SK-N-SH treated with all-trans-retinoic acid at 6 μM for 48 hours (cell line): ENCODE measurements around the gene TRPC5OS.

Experiments used
- ATAC-seq: fragments of 200-7000 bp; cut with Tn5 transposase; 3 replicates; pipeline ENCODE4 v1.9.1; 2020; ENCODE audit warnings: mild to moderate bottlenecking, moderate library complexity
- ARNTL ChIP-seq: fragments of 450-650 bp; formaldehyde crosslinking; IDR thresholded peaks from 2 replicates; pipeline ENCODE4 v1.5.0; 2020; ENCODE audit warnings: low read depth, mild to moderate bottlenecking, moderate library complexity, borderline replicate concordance
- BACH2 ChIP-seq: fragments of 250-450 bp; sonication (Bioruptor Pico); IDR thresholded peaks from 2 replicates; pipeline ENCODE4 v1.9.0; 2021; ENCODE audit warnings: mild to moderate bottlenecking, borderline replicate concordance
- CSDC2 ChIP-seq: fragments of 250-450 bp; sonication (Bioruptor Pico); IDR thresholded peaks from 2 replicates; pipeline ENCODE4 v1.5.0; 2020; ENCODE audit warnings: mild to moderate bottlenecking, moderate library complexity
- ESRRG ChIP-seq: fragments of 250-450 bp; sonication (Bioruptor Pico); IDR thresholded peaks from 2 replicates; pipeline ENCODE4 v1.6.1; 2021; ENCODE audit warnings: mild to moderate bottlenecking
- GLIS3 ChIP-seq: fragments of 250-450 bp; sonication (Bioruptor Pico); IDR thresholded peaks from 2 replicates; pipeline ENCODE4 v1.5.0; 2020; ENCODE audit warnings: mild to moderate bottlenecking, moderate library complexity
- OSR1 ChIP-seq: fragments of 250-450 bp; sonication (Bioruptor Pico); IDR thresholded peaks from 2 replicates; pipeline ENCODE4 v1.8.0; 2022; ENCODE audit warnings: moderate library complexity, mild to moderate bottlenecking, inconsistent platforms
- PATZ1 ChIP-seq: fragments of 250-450 bp; sonication (Bioruptor Pico); IDR thresholded peaks from 2 replicates; pipeline ENCODE4 v1.8.0; 2020; ENCODE audit warnings: mild to moderate bottlenecking, moderate library complexity, borderline replicate concordance
- PPARA ChIP-seq: fragments of 250-450 bp; sonication (Bioruptor Pico); IDR thresholded peaks from 2 replicates; pipeline ENCODE4 v1.5.0; 2020; ENCODE audit warnings: mild to moderate bottlenecking, borderline replicate concordance
- RARB ChIP-seq: fragments of 250-450 bp; sonication (Bioruptor Pico); IDR thresholded peaks from 2 replicates; pipeline ENCODE4 v1.8.0; 2021; ENCODE audit warnings: mild to moderate bottlenecking, moderate library complexity
- SNAI2 ChIP-seq: fragments of 250-450 bp; sonication (Bioruptor Pico); IDR thresholded peaks from 2 replicates; pipeline ENCODE4 v1.5.0; 2020; ENCODE audit warnings: mild to moderate bottlenecking, moderate library complexity
- TSHZ2 ChIP-seq: fragments of 250-450 bp; sonication (Bioruptor Pico); IDR thresholded peaks from 2 replicates; pipeline ENCODE4 v1.5.0; 2020; ENCODE audit warnings: mild to moderate bottlenecking, moderate library complexity
- ZC3H10 ChIP-seq: fragments of 250-450 bp; sonication (Bioruptor Pico); IDR thresholded peaks from 2 replicates; pipeline ENCODE4 v1.5.1; 2021; ENCODE audit warnings: mild to moderate bottlenecking, moderate library complexity
- ZFP3 ChIP-seq: fragments of 250-450 bp; sonication (Bioruptor Pico); IDR thresholded peaks from 2 replicates; pipeline ENCODE4 v1.5.0; 2020; ENCODE audit warnings: mild to moderate bottlenecking, moderate library complexity
- ZFP30 ChIP-seq: fragments of 450-650 bp; formaldehyde crosslinking; IDR thresholded peaks from 2 replicates; pipeline ENCODE4 v1.5.0; 2022; ENCODE audit warnings: mild to moderate bottlenecking, moderate library complexity
- TF ChIP-seq, protein P1 (sequence below): fragments of 250-450 bp; sonication (Bioruptor Pico); IDR thresholded peaks from 2 replicates; pipeline ENCODE4 v1.5.1; 2021; ENCODE audit warnings: mild to moderate bottlenecking, moderate library complexity
- TF ChIP-seq, protein P2 (sequence below): fragments of 250-450 bp; sonication (Bioruptor Pico); IDR thresholded peaks from 2 replicates; pipeline ENCODE4 v1.5.1; 2020; ENCODE audit warnings: low read depth, mild to moderate bottlenecking, moderate library complexity

TRPC5OS gene

GRCh38 chrX:111881715-111882114 is 5.7 kb downstream of the TRPC5OS start:
- ATAC-seq: no peak
- TF ChIP-seq, protein P1, sequence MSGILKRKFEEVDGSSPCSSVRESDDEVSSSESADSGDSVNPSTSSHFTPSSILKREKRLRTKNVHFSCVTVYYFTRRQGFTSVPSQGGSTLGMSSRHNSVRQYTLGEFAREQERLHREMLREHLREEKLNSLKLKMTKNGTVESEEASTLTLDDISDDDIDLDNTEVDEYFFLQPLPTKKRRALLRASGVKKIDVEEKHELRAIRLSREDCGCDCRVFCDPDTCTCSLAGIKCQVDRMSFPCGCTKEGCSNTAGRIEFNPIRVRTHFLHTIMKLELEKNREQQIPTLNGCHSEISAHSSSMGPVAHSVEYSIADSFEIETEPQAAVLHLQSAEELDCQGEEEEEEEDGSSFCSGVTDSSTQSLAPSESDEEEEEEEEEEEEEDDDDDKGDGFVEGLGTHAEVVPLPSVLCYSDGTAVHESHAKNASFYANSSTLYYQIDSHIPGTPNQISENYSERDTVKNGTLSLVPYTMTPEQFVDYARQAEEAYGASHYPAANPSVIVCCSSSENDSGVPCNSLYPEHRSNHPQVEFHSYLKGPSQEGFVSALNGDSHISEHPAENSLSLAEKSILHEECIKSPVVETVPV: no peak
- no peak for TF ChIP-seq ZFP3 (CRISPR knock-in tag)
- TF ChIP-seq, all 23 proteins: peak for 0

DNA sequence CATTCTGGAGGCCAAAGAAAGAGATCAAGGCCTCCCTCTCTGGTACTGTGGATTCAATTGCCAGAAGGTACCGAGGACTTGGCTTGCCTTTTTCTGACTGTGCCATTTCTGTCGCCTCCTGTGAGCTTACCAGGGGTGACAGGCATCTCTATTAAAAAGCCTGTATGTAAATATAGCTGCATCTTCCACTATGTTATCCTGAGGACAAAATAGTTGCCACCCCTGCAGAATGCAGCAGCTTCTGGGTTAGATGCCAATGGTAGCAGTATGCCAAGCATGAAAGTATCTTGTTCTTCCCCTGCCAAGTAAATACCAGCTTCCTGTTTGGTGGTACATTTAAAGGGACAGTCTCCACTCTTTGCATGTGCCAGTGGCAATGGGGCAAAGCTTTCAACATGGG is 10.7 kb downstream of the TRPC5OS start:
- ATAC-seq: no peak
- TF ChIP-seq RARB (CRISPR knock-in tag): no peak

GRCh38 chrX:111888600-111888999 is 12.6 kb downstream of the TRPC5OS start:
- no peak for TF ChIP-seq SNAI2
- TF ChIP-seq ARNTL: no peak
- TF ChIP-seq ZFP30 (CRISPR knock-in tag): no peak
- TF ChIP-seq ZC3H10: no peak
- no peak for TF ChIP-seq OSR1 (CRISPR knock-in tag)
- TF ChIP-seq, protein P1: no peak
- TF ChIP-seq ESRRG: no peak
- no peak for TF ChIP-seq GLIS3 (CRISPR knock-in tag)
- no peak for TF ChIP-seq PPARA
- TF ChIP-seq CSDC2 (CRISPR knock-in tag): no peak
- TF ChIP-seq BACH2 (CRISPR knock-in tag): no peak
- no peak for ATAC-seq

- TF ChIP-seq PPARA (no peak), ZFP3 (CRISPR knock-in tag) (no peak), TSHZ2 (CRISPR knock-in tag) (no peak), ZFP30 (CRISPR knock-in tag) (no peak), CSDC2 (CRISPR knock-in tag) (no peak), BACH2 (CRISPR knock-in tag) (no peak), PATZ1 (CRISPR knock-in tag) (no peak), ARNTL (no peak)
- TF ChIP-seq, protein P2, sequence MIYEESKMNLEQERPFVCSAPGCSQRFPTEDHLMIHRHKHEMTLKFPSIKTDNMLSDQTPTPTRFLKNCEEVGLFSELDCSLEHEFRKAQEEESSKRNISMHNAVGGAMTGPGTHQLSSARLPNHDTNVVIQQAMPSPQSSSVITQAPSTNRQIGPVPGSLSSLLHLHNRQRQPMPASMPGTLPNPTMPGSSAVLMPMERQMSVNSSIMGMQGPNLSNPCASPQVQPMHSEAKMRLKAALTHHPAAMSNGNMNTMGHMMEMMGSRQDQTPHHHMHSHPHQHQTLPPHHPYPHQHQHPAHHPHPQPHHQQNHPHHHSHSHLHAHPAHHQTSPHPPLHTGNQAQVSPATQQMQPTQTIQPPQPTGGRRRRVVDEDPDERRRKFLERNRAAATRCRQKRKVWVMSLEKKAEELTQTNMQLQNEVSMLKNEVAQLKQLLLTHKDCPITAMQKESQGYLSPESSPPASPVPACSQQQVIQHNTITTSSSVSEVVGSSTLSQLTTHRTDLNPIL (CRISPR knock-in tag): no peak
- no peak for ATAC-seq
Measured at GRCh38 chrX:111892375-111892774, 16.4 kb downstream of the TRPC5OS start.

DNA sequence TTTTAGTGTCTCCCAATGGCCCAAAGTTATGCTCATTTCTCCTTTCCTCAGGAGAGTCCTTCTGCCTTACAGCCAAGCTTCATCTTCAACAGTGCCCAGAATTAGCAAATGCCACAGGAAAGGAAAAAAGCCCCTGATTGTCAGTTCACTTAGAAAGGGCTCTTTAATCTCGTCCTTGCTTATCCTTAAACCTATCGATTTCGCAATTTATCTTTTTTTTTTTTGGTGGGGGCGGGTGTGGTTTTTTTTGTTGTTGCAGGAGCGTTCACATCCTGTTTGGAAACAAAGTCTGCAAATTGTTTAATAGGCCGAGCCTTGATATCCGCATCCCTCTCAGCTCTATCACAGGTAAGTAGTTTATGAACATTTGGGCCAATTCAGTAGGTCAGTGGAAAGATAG is 20.2 kb downstream of the TRPC5OS start:
- TF ChIP-seq SNAI2 (no peak), ARNTL (no peak), ZFP3 (CRISPR knock-in tag) (no peak)
- TF ChIP-seq, protein P1: no peak
- ATAC-seq: no peak
